ENCODE data around the gene BMP10.

BMP10 gene

DNA sequence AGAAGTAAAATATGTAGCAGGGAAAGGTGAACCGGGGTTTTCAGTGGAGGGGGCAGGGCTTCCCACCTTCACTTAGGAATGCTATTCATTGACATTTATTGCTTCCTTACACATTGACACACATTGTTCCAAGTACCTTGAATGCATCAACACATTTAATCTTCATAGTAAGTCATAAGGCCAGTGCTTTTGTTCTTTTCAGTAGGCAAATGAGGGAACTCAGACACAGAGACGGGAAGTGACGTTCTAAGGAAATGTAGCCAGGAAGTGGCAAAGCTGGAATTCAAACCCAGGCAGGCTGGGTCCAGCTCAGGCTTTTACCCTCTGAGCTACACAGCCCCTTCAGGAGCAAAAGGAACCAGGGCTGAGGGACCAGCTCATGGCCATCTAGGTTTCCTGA is 20.7 kb downstream of the BMP10 start:
- no peak for DNase-seq (ENCODE audit: low read depth)

DNA sequence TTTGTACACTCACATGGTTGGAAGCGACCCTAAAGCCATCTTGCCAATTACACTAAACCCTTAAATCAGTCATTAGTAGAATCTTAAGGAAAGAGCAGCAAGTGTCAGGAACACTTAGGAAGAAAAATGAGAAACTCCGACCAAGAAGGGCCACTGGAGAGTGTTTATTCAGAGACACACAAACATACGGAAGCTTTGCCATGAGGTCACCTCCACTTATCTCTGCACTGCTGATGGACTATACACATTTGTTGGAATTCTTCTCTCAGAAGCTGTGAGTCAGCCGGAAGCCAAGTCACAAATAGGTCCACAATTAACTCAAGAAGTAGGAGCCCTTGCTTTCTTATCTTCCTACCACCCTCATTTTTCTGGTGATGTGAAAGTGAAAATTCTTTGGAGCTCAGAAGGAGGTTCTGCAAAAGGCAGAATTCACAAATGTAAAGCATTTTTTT is 21.6 kb downstream of the BMP10 start:
- no peak for DNase-seq (ENCODE audit: low read depth)

DNA sequence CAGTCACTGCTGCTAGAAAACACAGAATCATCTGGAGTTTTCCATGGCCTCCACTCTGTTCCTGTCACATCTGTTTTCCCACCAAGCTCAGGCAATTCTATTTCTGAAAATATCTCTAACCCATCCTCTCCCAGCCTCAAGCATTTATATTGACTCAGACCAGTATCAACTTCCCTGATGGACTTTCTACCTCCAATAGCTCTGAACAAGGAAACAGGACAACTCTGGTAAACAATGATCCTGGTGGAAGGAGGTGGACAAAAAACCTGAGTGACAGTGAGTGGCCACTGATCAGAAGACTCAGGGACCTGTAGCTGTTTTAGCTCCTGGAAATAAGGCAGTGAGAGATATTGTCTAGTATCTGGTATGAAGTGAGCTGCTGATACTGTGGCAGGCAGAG is 23.4 kb downstream of the BMP10 start:
- DNase-seq (ENCODE audit: low read depth): no peak

- no peak for DNase-seq (ENCODE audit: low read depth)
These were observed 25.1 kb downstream of the BMP10 start for GRCh38 chr2:68846091-68846490.

DNA sequence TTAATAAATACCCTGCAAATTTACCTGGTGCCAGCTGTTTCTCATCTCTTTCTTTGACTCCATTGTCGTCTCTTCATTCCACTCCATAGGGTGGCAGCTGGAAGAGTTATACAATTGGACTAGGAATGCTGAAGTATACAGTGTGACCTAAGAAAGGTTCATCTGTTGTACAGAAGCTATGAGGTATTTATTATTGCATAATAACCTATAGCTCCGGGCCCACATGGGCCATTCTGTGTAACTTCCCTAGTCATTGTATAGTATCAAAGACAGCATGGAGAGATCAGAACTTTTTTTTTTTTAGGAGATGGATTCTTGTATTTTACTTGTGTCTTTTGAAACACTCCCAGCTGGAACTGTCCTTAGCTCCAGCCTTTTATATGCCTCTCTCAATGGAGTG is 26.2 kb downstream of the BMP10 start:
- no peak for DNase-seq (ENCODE audit: low read depth)

DNA sequence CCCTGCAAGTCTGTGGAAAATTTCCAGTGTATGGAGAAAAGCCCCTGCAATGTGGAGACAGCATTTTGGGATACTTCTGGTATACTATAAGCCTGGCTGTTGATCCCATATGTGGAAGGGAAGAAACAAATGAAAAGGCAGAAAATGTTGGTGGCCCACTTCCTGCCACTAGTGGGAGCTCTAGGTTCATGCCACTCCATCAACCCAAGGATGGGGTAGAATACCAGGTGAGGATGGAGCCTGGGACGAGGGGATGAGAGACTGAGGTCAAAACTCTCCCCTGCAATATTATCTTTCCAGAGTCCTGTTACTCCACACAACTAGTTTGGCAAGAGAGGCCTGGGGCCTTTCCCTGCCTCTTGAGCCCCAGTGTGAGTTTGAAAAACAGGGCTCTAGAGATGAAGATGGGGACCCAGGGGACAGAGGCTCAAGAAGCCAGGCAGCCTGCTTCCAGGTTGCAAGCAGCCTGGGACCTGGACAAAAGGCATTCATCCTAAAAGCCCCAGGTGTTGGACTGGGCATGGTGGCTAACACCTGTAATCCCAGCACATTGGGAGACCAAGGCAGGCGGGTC is 31.9 kb downstream of the BMP10 start:
- DNase-seq (ENCODE audit: low read depth): no peak

DNA sequence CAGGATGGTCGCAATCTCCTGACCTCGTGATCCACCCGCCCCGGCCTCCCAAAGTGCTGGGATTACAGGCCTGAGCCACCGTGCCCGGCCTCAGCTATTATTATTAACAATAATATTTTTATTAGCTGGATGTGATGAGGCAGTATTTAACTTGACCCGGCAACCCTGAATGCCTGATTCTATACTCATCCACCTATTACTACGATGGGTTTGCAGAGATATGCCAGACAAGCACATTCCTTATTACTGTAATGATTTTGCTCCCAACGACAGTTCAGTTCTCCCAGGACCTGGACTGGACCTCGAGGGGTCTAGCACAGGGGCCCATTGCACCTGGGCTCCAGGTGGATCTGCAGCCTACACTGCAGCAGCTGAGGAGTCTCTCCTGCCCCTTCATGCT is 32.6 kb downstream of the BMP10 start:
- no peak for DNase-seq (ENCODE audit: low read depth)

DNA sequence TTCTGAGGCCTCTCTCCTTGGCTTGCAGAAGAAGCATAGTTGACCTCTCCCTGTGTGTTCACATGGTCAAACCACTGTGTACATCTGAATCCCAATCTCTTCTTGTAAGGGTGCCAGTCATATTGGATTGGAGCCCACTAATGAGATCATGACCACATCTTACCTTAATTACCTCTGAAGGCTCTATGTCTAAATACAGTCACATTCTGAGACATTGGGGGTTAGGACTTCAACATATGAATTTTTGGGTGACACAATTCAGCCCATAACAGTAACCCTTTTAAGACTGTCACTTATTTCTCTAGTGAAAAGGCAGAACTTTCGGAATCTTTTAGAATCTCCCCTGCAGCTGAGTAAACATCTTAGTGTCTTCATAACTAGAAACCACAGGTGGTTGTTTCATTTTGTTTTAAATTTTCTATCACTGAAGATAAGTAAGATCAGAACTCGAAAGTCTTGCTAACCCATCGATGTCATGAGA is 33.3 kb downstream of the BMP10 start:
- DNase-seq (ENCODE audit: low read depth): no peak

DNA sequence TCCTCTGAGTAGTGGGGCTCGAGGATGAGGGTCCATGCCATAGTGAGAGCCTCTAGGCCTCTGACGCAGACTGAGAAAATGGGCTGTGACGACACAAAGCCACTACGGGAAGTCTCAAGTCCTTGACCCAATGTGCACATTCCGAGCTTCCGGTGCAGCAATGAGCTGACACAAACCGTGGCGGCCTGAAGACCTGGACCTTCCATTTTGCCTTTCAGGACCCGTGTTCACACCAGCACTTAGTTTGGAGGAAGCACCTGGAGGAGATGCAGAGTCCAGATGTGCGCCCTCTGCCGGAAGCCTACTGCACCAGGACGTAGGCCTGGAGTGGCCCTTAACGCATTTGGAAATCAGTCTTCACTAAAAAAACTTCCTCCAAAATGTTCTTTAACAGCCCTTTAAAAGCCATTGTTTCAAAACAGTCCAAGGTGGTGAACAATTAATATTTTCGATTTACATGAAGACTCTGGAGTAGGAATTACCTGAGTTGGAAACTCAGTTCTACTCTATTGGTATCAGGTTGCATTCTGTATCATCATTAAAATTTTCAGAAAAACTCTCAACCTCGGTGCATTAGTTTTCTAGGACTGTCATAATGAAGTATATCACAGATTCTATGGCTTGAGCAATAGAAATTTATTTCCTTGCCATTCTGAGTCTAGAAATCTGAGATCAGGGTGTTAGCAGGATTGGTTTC is 33.9 kb downstream of the BMP10 start:
- DNase-seq (ENCODE audit: low read depth): peak; percentile 47

GRCh38 chr2:68835621-68836020 is 35.6 kb downstream of the BMP10 start:
- no peak for DNase-seq (ENCODE audit: low read depth)

DNA sequence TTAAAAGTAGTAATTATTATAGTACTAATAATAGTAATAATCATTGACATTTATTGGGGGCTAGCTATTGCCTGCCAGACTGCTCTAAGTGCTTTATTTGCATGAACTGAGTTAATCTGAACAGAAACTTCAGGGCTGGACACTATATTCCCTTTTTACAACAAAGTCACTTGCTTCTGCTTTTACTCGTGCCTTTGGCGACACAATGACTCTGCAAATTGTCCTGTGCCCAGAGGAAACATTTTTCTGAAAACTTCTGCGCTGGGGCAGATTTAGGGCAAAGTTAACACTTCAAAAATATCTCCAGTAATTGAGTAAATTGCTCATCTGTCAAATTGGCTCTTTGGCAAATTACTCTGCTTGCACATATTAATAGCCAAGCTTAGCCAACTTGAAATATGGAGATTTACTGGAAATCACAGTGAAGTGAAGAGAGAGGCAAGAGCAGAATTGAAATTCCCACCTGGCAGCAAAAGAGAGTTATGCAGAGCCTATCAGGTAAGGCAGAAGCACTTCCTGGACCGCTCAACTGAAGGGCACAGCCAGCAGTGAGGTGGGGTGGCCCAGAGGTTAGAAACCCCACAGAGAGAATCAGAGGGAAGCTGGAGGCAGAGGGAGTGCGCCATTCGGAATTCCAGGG is 36.3 kb downstream of the BMP10 start:
- DNase-seq (ENCODE audit: low read depth): no peak

DNA sequence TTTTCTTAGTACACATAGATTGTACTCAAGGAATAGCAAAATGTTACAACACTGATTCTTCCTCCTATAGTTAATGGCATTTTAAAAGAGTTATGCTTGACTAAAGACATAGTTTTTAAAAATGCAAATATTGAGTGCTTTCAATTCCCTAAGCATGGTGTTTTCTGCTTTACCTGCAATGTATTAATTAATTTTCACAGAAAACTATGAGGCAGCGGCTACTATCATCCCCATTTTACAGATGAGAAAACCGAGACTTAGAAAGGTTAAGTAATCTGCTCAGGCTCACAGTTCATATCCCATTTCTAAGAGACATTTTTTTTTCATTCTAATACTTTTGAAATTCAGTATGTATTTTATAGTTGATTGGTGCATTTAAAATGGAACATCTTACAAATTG is 38.0 kb downstream of the BMP10 start:
- no peak for DNase-seq (ENCODE audit: low read depth)

- DNase-seq (ENCODE audit: low read depth): no peak
These were observed 38.8 kb downstream of the BMP10 start for GRCh38 chr2:68832233-68832869.

DNA sequence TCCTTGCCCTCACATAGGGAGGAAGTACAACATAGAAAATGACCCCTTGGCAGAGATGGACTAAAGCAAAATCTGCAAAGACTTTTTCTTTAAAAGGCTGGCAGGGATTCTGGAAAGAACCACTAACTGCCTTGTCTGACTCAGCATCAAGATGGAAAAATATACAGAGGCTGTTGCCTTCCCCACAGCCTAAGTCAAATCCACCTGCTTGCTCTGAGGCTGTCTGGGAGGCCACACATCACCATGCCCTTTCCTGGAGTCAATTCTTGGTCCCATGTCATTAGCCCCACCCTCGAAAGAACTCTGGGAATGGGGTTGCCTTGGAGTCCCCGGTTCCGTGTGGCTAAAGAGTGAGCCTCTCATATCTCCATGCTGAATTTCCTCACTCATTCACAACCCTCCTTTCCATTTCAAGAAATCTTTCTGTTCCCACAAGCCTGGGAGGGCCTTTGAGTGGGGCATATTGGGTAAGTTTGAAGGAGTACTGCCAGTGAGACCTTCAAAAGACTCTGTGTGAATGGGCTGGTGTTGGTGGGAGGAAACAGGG is 39.4 kb downstream of the BMP10 start:
- no peak for DNase-seq (ENCODE audit: low read depth)

GRCh38 chr2:68829749-68830148 is 41.4 kb downstream of the BMP10 start:
- DNase-seq (ENCODE audit: low read depth): no peak

GRCh38 chr2:68828887-68829708 is 42.1 kb downstream of the BMP10 start:
- DNase-seq (ENCODE audit: low read depth): peak; percentile 20

- no peak for DNase-seq (ENCODE audit: low read depth)
These were observed 43.5 kb downstream of the BMP10 start for GRCh38 chr2:68827666-68828065.

DNA sequence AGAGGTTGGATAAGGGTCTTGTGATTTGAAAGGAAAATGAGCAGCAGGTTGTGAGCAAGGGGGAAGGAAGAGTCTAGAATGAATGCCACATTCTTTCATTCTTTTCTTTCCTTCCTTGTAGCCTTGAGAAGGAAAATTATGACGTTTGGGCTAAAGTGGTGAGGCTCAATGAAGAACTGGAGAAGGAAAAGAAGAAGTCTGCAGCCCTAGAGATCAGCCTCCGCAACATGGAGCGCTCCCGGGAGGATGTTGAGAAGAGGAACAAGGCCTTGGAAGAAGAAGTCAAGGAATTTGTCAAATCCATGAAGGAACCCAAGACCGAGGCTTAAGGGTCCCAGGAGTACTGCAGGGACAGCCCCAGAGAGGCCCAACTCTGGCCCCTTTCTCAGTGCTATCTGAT is 45.3 kb downstream of the BMP10 start:
- no peak for DNase-seq (ENCODE audit: low read depth)

DNA sequence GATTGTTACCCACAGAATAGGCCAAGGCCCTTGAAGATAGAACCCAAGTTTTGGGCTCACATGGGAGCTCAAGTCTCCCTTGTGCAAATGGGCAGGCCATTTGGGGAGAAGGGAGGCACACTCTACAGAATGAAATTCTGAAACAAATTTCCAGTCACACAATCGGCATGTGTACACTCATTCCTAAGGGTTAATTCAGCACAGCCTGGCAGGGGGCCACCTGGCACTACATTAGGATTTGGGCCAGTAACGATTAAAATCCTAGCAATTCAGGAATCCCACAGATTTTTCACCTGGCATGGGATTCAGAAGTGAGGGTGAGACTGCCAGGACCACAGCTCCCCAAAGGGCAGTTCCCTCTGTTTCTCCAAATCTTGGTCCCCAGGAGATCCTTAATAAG is 46.4 kb downstream of the BMP10 start:
- no peak for DNase-seq (ENCODE audit: low read depth)

- DNase-seq (ENCODE audit: low read depth): no peak
These were observed 48.9 kb downstream of the BMP10 start for GRCh38 chr2:68822207-68822872.

DNA sequence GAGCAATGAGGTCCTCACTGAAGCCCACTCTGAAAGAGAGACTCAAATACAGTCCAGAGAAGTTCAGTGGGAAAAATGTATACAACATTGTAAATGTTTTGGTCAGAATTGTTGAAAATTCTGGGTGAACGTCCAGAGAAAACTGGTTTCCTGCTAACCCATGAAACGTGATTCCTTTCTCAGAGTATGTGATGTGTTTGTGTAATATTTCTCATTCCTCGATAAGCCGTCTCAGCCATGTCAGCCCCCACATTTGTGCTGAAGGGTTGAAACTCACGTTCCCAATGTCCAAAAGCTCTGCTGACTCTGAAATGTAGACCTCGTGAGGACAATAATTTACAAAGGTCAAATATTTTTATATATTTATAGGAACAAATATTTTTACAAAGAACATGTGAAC is 51.6 kb downstream of the BMP10 start:
- DNase-seq (ENCODE audit: low read depth): no peak
